Measurements from ENCODE around the gene CAPNS2.

The CAPNS2 gene

DNA sequence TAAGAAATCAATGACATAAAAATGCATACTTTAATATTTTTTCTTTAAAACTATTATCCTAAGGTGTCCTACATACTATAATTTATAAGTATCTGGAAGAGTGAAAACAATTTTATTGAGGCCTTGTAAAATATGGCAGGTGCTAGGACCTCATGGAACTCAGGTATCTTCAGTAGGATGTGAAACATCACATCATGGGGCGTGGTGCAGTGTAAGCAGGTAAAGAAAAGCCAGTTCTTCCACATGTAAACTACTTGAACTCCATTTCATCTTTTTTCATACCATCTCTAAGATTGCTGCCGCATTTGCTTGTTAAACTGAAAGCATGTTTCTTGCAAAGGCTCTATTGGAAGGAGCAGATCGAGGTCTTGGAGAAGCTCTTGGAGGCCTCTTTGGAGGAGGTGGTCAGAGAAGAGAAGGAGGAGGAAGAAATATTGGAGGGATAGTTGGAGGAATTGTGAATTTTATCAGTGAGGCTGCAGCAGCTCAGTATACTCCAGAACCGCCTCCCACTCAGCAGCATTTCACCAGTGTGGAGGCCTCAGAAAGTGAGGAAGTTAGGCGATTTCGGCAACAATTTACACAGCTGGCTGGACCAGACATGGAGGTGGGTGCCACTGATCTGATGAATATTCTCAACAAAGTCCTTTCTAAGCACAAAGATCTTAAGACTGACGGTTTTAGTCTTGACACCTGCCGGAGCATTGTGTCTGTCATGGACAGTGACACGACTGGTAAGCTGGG lies at the start of gene CAPNS2:
CAPNS2 (plus strand) TSS at position 253 of the 744 bp plus-strand sequence; CDS start at position 326, 73 bp downstream.
- in situ Hi-C loops (cut with MboI; ENCODE audit: low sequenced_read_pairs) = no loop called here

DNA sequence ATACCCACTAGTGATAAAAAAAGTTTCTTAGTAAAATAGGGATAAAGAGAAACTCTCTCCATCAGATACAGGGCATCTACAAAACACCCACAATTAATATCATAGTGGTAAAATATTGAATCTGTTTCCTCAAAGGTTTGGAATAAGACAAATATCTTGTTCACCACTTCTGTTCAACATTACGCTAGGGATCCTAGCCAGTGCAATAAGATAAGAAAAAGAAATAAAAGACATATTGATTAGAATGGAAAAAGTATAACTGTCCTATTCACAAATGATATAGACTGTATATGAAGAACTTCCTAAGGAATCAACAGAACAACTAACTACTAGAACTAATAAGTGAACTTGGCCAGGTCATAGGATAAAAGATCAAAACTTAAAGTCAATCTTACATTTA lies 44.7 kb upstream of the CAPNS2 start:
- in situ Hi-C loops (cut with MboI; ENCODE audit: low sequenced_read_pairs) = no loop called here

DNA sequence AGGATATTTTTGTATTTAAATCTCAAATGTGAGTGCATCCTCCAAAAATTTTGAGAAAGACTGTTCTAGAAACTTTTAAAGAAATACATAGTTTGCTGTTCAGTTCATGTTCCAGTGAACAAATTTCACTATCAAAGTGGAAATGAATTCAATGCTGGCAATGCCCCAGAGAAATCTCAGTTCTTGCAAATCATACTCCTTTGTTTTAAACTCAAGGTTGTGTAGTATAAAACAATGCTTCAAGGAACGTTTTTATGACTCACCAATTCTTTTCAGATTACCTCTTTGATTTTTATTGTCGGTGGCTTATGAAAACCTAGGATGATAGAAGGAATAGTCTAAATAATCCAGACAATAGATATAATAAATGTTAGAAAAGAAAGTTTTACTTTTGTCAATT lies 40.0 kb upstream of the CAPNS2 start:
- in situ Hi-C loops (cut with MboI; ENCODE audit: low sequenced_read_pairs) = no loop called here

DNA sequence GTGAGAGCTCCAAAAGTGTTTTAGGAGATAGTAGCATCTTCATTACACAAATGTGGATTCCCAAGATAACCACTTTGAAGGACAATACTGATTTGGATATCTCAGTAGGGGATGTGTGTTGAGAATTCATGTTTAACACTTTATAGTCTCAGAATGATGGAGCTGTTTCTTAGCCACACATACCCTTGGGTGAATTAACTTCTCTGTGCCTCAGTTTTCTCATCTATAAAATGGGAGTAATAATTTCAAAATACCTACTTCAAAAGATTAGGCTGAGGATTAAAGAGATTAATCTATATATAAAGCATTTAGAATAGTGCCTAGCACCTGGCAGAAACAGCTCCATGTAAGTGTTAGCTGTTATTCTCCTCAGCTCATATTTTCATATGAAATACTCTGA lies 38.6 kb upstream of the CAPNS2 start:
- in situ Hi-C loops (cut with MboI; ENCODE audit: low sequenced_read_pairs) = no loop called here

DNA sequence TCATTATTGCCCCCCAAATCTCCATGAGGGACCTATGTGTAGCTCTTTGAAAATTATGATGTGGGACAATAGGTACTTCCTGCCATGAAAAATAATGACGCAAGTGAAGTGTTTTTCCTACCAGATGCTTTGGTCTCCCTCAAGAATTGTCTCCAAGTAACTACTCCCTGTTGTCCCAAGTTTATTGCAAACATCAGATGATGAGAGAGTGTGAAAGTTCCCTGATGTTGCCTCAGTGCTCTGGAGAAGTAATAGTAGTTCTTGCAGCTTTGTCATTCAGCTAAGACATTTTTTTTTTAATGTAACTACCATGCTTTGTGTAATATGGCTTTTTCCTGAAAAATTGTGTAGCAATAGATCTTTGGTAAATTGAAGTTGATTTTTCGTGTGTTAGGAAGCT lies 37.5 kb upstream of the CAPNS2 start:
- in situ Hi-C loops (cut with MboI; ENCODE audit: low sequenced_read_pairs) = no loop called here

DNA sequence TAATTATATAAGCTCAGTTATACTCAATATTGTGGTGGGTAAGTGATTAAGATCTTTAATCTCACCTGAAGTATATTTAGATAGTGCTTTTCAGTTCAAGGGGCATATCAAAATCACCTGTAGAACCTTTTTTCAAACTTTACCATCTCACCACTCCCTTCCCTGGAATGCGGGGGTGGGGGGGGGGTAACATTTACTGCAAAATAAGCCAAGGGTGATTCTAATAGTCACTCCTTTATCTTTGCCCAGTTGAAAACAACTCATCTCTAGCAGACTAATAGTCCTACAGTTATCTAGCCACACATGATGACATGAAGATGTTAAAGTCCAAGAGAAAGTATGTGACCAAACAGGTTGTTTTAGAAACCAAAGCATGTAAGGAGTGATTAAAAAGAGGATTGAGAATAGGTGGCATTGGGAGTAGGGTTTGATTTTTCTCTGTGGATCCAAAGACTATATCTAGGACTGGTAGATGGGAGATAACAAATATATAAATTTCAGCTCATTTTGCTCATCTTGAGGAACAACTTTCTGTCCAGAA lies 36.1 kb upstream of the CAPNS2 start:
- in situ Hi-C loops (cut with MboI; ENCODE audit: low sequenced_read_pairs) = no loop called here

DNA sequence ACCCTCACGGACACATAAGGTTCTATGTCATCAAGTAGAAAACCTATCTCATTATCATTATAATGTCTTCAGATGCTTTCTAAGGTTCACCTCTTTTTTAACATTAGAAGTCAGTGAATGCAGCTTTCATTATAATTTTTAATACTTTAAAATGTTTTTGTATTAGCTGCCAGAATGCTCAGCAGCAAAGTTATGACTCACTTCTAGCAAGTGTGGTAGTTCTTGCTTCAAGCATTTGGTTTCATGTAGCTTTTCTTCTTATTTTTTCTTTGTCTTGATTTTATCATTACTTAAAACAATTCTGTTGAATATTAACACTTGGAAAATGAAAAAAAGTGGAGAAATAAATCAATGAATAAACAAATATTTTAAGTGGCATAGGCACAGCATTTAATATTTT lies 34.3 kb upstream of the CAPNS2 start:
- in situ Hi-C loops (cut with MboI; ENCODE audit: low sequenced_read_pairs) = no loop called here

DNA sequence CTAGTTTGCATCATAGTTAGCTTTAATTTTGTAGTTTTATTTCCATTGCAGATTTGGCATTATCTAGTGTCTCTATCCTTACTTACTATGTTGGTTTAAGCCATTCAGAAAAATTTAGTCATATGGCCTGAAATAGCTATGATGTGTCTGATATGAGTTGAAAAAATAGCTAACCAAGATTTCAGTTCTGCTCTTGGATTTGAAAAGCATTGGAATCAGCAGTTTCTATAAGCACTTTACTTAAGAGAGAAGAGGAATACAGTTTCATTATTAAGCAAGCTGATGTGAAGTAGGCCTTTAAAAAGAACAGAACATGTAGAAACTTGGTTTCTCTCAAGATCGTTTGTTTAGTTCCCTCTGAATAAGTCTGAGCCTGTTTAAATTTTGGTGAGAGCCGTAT lies 31.7 kb upstream of the CAPNS2 start:
- in situ Hi-C loops (cut with MboI; ENCODE audit: low sequenced_read_pairs) = no loop called here

DNA sequence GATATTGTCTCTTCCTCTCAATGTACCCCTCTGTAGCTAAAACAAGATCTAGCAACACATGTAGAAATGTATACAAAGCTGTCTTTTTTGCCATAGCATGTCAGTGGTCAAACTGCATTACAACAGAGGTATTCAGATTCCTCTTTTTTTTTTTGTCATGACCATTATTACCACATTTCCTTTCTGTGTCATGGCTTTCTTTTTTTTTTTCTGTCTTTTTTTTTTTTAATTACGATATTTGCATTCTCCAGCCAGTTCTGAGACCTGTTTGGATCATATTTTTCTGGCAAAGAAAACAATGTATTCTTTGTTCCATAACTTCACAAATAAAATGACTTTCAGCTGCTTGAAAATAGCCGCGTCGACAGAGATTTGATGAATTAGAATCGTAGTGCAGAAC lies 27.4 kb upstream of the CAPNS2 start:
- in situ Hi-C loops (cut with MboI; ENCODE audit: low sequenced_read_pairs) = no loop called here

DNA sequence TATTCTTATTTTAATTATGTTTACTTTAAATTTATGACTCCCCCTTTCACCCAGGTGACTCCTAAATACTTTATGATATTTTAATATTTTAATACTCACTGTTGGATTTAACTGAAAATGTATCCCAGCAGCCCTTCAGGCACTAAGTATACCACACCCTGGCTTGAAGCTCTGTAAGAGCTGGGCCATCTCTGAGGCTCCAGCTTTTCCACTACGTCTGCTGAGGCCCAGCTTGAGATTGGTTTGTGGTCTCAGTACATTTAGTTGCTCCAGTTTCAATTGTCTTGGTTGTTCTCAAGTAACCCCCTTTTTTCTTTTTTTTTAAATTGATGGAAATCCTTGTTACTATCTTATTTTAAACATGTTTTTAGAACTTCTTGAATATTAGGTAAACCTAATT lies 27.0 kb upstream of the CAPNS2 start:
- in situ Hi-C loops (cut with MboI; ENCODE audit: low sequenced_read_pairs) = no loop called here

DNA sequence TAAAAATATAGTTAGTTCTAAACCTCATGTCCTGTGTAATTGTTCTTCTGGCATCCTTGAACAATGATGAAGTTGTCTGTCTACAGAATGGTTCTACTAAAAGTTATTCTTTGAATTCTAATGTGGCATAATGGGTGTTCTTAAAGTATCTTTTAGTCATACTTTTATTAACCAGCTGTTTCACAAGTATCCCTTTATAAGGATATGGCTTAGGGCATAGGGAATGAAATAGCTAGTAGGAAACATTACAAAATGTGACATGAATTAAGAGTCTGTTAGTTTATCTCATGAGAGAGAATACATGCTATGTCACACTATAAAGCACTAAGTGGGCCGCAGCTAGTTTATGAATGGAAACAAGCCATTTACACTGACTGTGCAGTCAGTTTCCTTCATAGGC lies 26.3 kb upstream of the CAPNS2 start:
- in situ Hi-C loops (cut with MboI; ENCODE audit: low sequenced_read_pairs) = no loop called here

DNA sequence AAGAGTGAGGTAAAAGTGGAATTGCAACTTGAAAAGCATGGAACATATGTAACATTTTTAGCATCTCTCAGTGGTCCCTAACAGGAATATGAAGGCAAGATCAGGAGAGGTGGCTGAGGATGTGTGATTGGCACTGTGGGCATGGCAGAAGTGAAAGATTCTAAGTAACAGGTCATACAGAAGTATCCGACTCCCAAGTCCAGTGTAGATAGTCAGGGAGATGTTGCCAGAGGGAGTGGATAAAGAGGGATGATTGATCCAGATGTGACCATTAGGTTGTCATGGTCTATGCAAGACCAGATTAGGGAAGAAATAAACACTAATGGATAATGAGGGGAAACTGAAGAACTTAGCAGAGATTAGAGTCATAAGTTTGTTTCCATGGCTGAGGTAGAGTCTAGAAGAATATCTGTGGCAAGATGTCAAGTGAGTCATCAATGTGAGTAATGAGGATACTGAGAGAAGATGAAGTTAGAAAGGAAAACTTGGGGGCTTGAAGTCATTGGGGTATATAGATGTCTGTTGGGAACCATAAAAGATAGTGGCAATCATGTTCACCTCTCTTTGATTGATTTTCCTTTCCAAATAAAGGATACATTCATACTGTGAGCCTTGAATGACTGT lies 23.9 kb upstream of the CAPNS2 start:
- in situ Hi-C loops (cut with MboI; ENCODE audit: low sequenced_read_pairs) = no loop called here

DNA sequence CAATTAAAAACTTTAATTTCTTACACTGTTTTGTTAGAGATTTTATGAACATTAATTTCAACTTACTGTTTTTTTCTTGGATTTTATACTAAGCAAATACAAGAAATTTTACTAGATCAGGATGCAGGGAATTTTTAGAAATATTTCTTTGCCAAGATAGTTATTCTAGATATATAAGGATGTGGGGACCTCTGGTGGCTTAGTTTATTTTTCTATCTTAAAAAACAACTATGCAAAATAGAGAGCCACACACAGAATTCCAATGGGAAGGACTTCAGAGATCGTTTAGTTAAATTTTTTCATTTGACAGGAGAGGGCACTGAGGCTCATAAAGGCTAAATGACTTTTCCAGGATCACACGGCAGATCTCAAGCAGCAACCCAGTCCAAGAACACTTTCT lies 23.0 kb upstream of the CAPNS2 start:
- in situ Hi-C loops (cut with MboI; ENCODE audit: low sequenced_read_pairs) = no loop called here

DNA sequence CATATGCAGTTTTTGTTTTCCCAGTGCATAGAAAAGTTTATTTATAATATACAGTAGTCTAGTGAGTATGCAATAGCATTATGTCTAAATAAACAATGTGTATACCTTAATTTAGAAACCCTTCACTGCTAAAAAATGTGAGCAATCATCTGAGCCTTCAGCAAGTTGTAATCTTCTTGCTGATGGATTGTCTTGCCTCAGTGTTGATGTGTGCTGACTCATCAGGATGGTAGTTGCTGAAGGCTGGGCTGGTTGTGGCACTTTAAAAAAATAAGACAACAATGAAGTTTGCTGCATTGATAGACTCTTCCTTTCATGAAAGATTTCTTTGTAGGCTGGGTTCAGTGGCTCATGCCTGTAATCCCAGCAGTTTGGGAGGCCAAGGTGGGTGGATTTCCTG lies 13.9 kb upstream of the CAPNS2 start:
- in situ Hi-C loops (cut with MboI; ENCODE audit: low sequenced_read_pairs) = no loop called here

DNA sequence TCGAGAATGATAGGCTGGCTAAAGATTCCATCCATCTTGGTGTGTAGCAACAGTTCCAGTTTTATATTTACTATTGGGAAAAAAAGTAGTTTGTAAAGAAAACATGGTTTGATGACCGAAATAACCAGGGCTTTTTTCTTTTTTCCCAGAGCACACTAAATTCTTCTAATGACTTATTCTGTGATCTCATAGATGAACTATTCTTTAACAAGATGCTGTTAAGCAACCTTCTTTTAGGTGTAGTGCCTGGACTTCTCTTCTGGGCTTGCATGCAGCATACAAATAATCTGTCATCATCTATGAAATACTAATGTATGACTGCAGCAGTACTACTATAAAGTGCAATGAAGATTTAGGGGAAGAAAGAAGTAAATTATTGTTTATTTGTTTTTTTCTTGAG lies 11.0 kb upstream of the CAPNS2 start:
- in situ Hi-C loops (cut with MboI; ENCODE audit: low sequenced_read_pairs) = no loop called here

DNA sequence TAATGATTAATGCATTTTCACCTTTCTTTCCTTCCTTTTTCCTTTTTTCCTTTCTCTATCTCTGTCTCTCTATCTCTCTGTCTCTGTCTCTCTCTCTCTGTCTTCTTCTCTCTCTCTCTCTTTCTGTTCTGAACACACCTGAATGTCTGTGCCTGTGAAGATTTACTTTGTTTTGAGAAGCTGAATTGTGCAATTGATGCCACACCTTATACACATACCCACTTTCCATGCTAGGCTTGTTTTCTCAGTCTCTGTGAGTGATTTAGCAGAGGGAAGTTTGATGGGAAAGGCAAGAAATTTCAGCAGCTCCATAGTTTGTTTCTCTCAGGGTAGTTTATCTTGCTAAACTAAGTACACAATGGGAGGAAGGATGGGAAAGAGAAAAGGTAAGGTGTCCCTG lies 9.3 kb upstream of the CAPNS2 start:
- in situ Hi-C loops (cut with MboI; ENCODE audit: low sequenced_read_pairs) = no loop called here

DNA sequence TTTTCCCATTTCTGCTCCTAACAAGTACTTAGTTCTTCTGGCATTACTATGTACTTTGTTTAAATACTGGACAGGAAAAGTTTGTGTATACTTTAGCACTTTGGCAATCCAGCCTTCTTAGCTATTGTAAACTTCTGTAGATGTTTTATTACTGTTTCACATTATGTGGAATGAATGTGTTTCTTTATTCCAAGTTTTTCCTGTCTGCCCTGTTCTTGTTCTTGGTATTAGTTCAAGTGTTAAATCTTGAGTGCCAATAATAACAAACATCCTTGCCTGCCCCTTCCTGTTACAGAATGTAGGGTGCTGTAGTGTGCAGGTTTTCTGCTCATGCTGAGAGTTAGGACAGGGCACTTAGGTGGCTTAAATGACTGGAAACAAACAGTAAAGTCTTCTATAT lies 7.3 kb upstream of the CAPNS2 start:
- in situ Hi-C loops (cut with MboI; ENCODE audit: low sequenced_read_pairs) = no loop called here

DNA sequence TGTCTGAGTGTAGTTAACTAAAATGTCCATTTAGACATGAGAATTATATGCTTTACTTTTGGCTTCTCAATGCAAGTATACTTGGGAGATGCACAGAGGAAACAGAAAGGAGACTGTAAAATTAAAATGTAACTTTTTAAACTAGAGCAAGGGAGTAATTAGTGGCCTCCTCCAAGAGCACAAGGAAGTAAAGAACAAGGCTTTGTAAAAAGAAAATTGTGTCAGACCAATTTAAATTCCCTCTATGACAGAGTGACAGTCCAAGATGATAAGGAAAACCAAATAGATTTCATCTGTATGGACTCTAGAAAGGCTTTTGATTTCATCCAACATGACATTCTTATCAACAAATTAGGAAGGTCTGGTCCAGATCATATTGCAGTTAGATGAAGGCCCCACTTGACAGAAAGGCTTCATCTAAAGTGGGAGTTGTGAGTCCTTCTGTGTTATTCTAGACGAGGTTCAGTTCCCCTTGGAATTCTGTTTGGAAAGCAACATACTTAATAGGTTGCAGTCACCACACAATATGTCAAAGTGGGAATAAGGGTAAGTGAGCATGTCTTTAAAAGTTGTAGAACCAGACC lies 6.5 kb upstream of the CAPNS2 start:
- in situ Hi-C loops (cut with MboI; ENCODE audit: low sequenced_read_pairs) = no loop called here

DNA sequence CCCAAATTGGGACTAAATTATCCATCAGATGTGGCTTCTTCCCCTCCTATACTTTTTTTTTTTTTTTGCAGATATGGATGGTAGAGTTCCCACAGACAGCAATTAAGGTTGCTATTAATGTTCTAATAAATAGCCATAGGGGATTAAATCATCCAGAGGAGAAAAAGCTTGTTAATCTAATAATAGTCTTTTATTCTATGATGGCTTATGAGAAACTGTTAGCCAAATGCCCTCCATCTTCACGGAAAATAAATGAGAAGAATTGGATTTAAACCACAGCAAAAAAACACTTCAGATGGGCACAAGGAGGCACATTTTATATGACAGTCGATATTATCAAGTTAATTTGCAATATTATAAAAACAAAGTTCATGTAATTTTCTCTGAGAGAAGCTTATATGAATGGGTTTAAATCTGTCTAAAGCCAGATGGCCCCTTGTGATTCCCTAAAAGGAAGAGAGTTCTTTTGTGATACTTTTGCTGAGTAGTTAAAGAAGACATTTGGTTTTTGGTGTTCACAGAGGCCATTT lies 5.1 kb upstream of the CAPNS2 start:
- in situ Hi-C loops (cut with MboI; ENCODE audit: low sequenced_read_pairs) = no loop called here

DNA sequence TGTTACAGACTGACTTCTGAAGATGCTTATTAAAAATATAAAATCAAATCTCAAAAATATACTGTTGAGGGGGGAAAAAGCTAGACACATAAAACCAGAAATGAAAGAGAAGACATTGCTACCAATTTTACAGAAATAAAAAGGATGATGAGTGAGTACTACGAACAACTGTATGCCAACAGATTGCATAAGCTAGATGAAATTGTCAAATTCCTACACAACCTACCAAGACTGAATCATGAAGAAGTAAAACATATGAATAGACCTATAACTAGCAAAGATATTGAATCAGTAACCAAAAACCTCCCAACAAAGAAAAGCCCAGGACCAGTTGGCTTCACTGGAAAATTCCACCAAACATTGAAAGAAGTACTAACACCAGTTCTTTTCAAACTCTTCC lies 3.5 kb upstream of the CAPNS2 start:
- in situ Hi-C loops (cut with MboI; ENCODE audit: low sequenced_read_pairs) = no loop called here

DNA sequence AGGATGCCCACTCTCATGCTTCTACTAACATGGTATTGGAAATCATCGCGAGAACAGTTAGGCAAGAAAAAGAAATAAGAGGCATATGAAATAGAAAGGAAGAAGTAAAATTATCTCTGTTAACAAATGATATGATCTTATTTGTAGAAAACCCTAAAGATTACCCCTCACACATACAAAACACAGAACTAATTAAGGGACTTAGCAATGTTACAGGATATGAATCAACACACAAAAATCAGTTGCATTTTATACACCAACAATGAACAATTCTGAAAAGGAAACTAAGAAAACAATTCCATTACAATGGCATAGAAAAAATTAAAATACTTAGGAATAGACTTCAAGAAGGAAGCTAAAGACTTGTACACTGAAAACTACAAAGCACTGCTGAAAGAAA lies 2.7 kb upstream of the CAPNS2 start:
- in situ Hi-C loops (cut with MboI; ENCODE audit: low sequenced_read_pairs) = no loop called here

DNA sequence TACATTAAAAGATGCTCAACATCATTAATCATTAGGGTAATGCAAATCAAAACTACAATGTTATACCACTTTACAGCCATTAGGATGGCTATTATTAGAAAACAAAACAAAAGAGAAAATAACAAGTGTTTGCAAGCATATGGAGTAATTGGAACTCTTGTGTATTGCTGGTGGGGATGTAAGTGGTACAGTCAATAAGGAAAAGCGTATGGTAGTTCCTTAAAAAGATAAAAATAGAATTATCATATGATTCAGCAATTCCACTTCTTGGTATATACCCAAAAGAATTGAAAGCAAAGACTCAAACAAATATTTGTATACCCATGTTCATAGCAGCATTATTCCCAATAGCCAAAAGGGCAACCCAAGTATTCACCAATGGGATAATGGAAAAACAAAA lies 1.4 kb upstream of the CAPNS2 start:
- in situ Hi-C loops (cut with MboI; ENCODE audit: low sequenced_read_pairs) = no loop called here
